ENCODE data around the gene SEMA7A. TPM values are rescaled to one million over a fixed set of nuclear protein-coding genes. Genes with fewer than 3 reads are reported as not detected.

Gene SEMA7A
- total RNA-seq, 4 donors from 2014 or later = 1.2 to 7.6 (median 3.4) TPM

DNA sequence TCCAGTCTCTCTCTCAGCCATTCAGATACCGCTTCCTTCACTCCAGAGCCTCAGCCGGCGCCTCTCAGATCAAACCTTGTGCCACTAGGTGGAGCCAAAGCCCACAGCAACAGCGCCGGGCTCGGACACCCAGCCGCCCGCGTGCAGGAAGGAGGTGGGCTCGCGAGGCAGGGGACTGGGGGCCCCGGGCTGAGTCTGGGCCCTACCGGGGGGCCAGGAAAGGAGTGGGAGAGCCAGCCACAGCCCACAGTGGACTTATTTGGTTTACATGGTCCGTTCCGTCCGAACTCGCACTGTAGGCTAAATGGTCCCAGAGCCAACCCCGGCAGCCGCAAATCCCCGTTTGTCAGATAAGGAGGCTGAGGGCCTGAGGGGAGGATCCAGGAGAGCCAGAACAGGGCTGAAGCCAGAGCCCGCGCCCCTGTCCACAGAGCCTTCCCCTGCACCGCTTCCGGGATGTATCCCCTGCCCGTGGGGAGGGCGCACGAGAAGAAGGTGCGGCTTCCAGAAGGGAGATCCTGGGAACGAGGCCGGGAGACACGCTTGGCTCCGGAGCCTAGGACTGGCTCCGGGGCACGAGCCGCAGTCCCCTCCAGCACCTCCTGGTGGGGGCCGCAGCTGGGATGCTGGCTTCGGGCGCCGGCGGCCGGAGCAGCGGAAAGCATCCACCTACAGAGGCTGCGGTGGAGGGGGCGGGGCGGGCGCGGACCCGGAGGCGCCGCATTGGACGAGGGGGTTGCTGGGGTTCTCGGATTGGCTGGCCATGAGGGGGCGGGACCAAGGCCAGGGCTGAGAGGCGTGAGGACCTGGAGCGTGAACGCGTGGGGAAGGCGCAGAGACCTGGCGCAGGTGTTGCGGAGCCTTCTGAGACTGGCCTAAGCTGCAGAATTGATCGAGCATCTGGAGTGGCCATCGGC lies 59.8 kb downstream of the SEMA7A start:
- TF ChIP-seq, protein P1, sequence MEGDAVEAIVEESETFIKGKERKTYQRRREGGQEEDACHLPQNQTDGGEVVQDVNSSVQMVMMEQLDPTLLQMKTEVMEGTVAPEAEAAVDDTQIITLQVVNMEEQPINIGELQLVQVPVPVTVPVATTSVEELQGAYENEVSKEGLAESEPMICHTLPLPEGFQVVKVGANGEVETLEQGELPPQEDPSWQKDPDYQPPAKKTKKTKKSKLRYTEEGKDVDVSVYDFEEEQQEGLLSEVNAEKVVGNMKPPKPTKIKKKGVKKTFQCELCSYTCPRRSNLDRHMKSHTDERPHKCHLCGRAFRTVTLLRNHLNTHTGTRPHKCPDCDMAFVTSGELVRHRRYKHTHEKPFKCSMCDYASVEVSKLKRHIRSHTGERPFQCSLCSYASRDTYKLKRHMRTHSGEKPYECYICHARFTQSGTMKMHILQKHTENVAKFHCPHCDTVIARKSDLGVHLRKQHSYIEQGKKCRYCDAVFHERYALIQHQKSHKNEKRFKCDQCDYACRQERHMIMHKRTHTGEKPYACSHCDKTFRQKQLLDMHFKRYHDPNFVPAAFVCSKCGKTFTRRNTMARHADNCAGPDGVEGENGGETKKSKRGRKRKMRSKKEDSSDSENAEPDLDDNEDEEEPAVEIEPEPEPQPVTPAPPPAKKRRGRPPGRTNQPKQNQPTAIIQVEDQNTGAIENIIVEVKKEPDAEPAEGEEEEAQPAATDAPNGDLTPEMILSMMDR (IDR thresholded peaks at IDR 0.05) = no peak
- DNase-seq (ENCODE audit: low spot score) (peak; percentile 85), ATAC-seq (ENCODE audit: low FRiP score) (peak; percentile 93)

- DNase-seq (ENCODE audit: low spot score) (no peak), ATAC-seq (ENCODE audit: low FRiP score) (no peak)
- TF ChIP-seq, protein P1 (IDR thresholded peaks at IDR 0.05) = no peak
Measured at GRCh38 chr15:74373056-74373650, 60.6 kb downstream of the SEMA7A start.

- DNase-seq (ENCODE audit: low spot score) = no peak
- TF ChIP-seq, protein P1 (IDR thresholded peaks at IDR 0.05) = no peak
- no peak for ATAC-seq (ENCODE audit: low FRiP score)
Measured at GRCh38 chr15:74370471-74370870, 63.3 kb downstream of the SEMA7A start.

GRCh38 chr15:74369756-74370155 lies 64.0 kb downstream of the SEMA7A start:
- no peak for DNase-seq (ENCODE audit: low spot score)
- TF ChIP-seq, protein P1 (IDR thresholded peaks at IDR 0.05) = no peak
- ATAC-seq (ENCODE audit: low FRiP score) = no peak

DNA sequence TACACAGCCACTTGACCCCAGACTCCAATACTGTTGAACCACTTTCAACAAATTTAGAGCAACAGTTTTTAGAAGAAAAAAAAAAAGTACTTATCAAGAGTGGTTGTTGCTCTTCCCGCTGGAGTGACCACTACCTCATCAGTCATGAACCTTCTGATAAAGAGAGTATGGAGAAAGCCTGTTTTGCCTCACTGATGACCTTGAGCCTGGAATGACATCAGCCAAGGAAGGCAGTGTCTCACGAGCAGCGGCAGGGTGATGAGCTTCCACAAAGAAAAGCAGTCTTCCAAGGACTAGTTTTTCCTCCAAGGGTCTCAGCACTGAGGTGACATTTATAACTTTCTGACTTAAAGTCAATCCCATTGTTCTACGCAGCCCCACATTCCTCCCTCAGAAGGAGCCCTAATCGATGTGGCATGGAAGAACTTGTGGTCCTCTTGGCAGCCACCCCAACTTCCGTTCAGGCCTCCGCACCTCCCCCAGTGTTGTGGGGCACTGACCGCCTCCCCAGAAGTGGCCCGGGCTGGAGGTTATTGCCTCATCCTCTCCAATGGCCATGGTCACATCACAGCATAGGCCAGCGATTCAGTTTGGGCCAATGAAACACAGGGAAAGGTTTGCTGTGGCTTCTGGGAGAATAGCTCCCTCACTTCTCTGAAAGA lies 64.5 kb downstream of the SEMA7A start:
- ATAC-seq (ENCODE audit: low FRiP score) (no peak), DNase-seq (ENCODE audit: low spot score) (no peak)
- TF ChIP-seq, protein P1 (IDR thresholded peaks at IDR 0.05) = no peak

- TF ChIP-seq, protein P1 (IDR thresholded peaks at IDR 0.05) = no peak
- ATAC-seq (ENCODE audit: low FRiP score) (no peak), DNase-seq (ENCODE audit: low spot score) (no peak)
Measured at GRCh38 chr15:74368121-74368520, 65.6 kb downstream of the SEMA7A start.
